OCI-LY3 (cell line): ENCODE results near the gene PPP1R9A.

Source experiments
- CTCF ChIP-seq: fragments of 200-600, 300-600 bp; sonication (generic); IDR thresholded peaks from 2 replicates; pipeline ENCODE4 v1.5.1; 2014; ENCODE audit warnings: antibody characterized with exemption, low read length, low read depth
- EZH2phosphoT487 ChIP-seq: fragments of 200-600 bp; shearing (Covaris generic); IDR thresholded peaks from 2 replicates; pipeline ENCODE4 v1.6.1; 2018; ENCODE audit warnings: antibody characterized with exemption, mixed run types, low read depth

GRCh38 chr7:95251966-95252365 is 344.6 kb downstream of the PPP1R9A start:
- TF ChIP-seq CTCF (no peak), EZH2phosphoT487 (no peak)
